Measurements from ENCODE around the gene PTPN2.
"Not testable (repeated sequence)": the region's sequence is repeated elsewhere in the genome, so short reads cannot be mapped to it uniquely, and the experiment has no call there.

- TF ChIP-seq RAD21 (conservative IDR thresholded peaks at IDR 0.05); CTCF (IDR thresholded peaks at IDR 0.05; ENCODE audit: poor library complexity, severe bottlenecking); EZH2 (IDR thresholded peaks at IDR 0.05; ENCODE audit: borderline replicate concordance, insufficient read depth, low read length, poor library complexity, severe bottlenecking); SMC3 (conservative IDR thresholded peaks at IDR 0.05; ENCODE audit: poor library complexity); REST (IDR thresholded peaks at IDR 0.05; ENCODE audit: borderline replicate concordance): not testable (repeated sequence)
Observed at GRCh38 chr18:12776415-12776814, 107.6 kb downstream of the PTPN2 start.

Data from neural cell (in vitro differentiated cells).